Brain microvascular endothelial cell (primary cell): ENCODE measurements around the gene TRA2A.

Source experiments
- DNase-seq: peaks from one replicate; pipeline ENCODE4 v3.0.0-alpha.2; 2020
- H3K27ac ChIP-seq: fragments of 250-450 bp; sonication (Bioruptor Pico); 2 replicates; pipeline ENCODE4 v1.5.1; 2020; ENCODE audit warnings: mild to moderate bottlenecking, moderate library complexity
- H3K27me3 ChIP-seq: fragments of 250-450 bp; sonication (Bioruptor Pico); replicated peaks from 2 replicates; pipeline ENCODE4 v1.5.1; 2020; ENCODE audit warnings: mild to moderate bottlenecking
- H3K36me3 ChIP-seq: fragments of 250-450 bp; sonication (Bioruptor Pico); replicated peaks from 2 replicates; pipeline ENCODE4 v1.5.1; 2020; ENCODE audit warnings: mild to moderate bottlenecking
- H3K4me3 ChIP-seq: 2 replicates; pipeline ENCODE4 v1.5.1; 2011; ENCODE audit warnings: low read depth, mild to moderate bottlenecking, control low read depth, low read length, moderate library complexity
- in situ Hi-C: cut with HindIII; loops from 2 replicates; pipeline ENCODE4 v1.10.0; 2017; ENCODE audit warnings: low sequenced_read_pairs, low pct_ligation_motif_present
- TF ChIP-seq, protein P1 (sequence below): IDR thresholded peaks from 2 replicates; pipeline ENCODE4 v1.5.1; 2011; ENCODE audit warnings: low read depth, mild to moderate bottlenecking, moderate library complexity, low read length, control low read depth, inconsistent platforms; ENCODE audit errors: missing control alignments

The TRA2A gene

DNA sequence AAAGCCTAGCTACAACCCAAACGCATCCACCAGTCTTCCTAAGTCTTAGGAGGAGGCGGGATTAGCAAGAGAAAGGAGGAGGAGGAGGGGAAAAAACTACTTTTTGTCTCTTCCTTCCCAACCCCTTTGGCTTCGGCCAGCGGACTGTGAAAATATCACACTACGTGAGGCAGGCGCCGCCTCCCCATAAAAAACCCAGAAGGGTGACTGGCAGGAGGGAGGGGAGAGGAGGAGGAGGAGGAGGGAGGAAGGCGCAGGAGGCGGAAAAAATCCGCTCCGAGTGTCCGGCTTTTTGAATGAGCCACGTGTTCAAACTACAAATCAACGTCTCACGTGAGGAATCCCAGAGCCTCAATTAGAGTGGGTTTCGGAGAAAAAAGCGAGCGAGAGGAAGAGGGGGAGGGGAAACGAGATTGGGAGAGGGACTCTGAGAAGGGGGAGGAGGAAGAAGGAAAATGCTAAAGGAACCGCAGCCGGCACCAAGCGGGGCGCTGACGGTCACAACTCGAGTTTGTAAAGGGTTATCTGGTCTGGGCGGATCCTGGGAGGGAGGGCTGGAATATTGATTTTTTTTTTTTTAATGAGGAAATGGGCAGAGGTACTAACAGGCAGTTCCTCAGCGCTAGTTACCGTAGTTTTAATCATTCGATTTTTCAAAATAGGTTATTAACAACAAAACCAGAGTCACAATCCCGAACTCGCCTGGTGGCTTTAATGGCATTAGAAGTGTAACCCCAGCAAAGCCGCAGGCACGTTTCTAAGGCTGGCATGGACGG, 61.3 kb downstream of the TRA2A start, which contains the start of gene IGF2BP3:
Gene IGF2BP3, minus strand, starts transcription at position 162 of the 776 bp plus-strand sequence. CDS start 381 bp downstream, outside the sequence.
- peak within 1 kb of the TSS; percentile 79 for H3K27ac ChIP-seq
- in situ Hi-C loops: no loop called here
- no peaks in the 10 kb centered on the region for H3K36me3 ChIP-seq
- TF ChIP-seq, protein P1, sequence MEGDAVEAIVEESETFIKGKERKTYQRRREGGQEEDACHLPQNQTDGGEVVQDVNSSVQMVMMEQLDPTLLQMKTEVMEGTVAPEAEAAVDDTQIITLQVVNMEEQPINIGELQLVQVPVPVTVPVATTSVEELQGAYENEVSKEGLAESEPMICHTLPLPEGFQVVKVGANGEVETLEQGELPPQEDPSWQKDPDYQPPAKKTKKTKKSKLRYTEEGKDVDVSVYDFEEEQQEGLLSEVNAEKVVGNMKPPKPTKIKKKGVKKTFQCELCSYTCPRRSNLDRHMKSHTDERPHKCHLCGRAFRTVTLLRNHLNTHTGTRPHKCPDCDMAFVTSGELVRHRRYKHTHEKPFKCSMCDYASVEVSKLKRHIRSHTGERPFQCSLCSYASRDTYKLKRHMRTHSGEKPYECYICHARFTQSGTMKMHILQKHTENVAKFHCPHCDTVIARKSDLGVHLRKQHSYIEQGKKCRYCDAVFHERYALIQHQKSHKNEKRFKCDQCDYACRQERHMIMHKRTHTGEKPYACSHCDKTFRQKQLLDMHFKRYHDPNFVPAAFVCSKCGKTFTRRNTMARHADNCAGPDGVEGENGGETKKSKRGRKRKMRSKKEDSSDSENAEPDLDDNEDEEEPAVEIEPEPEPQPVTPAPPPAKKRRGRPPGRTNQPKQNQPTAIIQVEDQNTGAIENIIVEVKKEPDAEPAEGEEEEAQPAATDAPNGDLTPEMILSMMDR: no peak
- peak; percentile 95 for DNase-seq
- H3K4me3 ChIP-seq: peak within 1 kb of the TSS; percentile 87
- H3K27me3 ChIP-seq: no peaks in the 10 kb centered on the region

DNA sequence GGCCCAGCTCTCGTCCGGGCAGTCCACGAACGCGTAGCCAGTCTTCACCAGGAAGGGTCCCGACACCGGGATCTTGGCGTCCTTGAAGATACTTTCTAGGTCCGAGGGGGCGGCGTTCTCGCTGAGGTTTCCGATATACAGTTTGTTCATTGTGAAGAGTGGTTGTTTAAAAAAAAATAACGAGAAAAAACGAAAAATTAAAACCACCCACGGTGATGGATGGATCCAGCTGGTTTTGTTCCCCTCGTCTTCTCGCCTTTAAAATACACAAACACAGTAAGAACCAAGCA, 61.9 kb downstream of the TRA2A start:
- Histone ChIP-seq H3K4me3 (peak overlapping the region; percentile 87), H3K27ac (peak overlapping the region; percentile 79), H3K27me3 (no peaks in the 10 kb centered on the region), H3K36me3 (no peaks in the 10 kb centered on the region)
- TF ChIP-seq, protein P1: no peak
- no peak for DNase-seq
- in situ Hi-C loops: no loop called here

DNA sequence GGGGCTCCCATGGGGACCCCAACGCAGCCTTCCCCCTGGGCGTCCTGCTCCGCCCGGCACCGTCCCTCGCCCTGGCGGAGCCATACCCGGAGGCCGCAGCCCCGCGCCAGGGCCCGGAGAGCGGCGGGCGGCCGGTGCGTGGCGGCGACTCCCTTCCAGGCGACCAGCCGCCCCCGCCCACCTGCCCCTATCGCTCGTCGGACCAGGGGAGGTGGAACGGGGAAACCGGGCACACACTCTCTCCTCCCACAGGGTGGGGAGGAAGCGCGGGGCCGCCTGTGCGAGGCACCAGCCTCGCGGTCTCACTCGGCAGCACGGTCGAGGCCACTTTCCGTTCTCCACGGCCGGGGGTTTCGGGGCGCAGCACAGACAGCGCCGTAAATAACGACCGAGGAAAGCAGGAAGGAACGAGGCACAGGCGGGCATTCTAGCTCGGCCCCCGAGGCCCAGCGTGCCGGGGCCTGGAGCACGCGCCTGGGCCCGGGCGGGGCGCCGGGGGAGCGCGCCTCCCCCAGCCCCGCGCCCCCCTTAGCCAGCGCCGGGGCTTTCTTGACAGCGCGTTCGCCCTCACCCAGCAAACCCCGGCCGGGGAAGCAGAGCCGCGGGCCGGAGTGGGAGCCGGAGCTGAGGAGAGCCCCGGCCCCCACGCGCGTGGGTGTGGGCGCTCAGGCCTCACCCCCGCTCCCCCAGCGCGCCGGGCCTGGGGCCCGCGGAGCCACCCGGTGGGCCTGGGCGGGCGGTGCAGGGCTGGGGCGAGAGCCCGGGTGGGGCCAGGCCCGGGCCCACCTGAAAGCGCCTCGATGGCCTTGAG, 62.4 kb downstream of the TRA2A start:
- no peak for DNase-seq
- TF ChIP-seq, protein P1: no peak
- H3K36me3 ChIP-seq: no peaks in the 10 kb centered on the region
- in situ Hi-C loops: no loop called here
- peak overlapping the region; percentile 87 for H3K4me3 ChIP-seq
- no peaks in the 10 kb centered on the region for H3K27me3 ChIP-seq
- H3K27ac ChIP-seq: peak overlapping the region; percentile 79

DNA sequence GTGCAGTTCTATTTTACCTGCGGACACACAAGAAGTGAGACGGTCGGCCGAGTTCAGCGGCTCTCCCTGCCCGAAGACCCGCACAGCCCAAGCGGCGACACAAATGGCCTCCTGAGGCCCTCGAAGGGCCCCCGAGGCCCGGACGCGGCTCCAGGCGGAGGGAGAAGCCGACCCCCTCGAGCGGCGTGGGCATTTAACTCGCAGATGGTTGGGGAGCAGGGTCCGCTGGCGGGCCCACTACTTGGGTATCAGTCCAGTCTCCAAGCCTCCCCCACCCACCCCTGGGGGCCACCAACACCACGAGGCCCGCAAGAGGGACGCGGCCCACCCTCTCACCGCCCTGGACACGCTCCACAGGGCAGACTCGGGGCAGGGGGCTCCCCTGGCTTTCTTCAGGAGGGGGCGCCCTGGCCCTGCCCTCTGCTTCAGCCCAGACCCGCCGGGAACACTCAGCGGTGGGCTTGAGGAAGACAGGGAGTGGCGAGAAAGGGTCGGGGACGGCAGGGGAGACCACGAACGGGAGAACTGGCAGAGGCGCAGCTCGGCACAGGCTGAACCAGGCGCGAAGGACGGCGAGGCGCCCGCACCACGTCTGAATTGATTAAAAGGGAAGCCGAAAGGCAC, 63.1 kb downstream of the TRA2A start:
- peak overlapping the region; percentile 79 for H3K27ac ChIP-seq
- TF ChIP-seq, protein P1: no peak
- peak overlapping the region; percentile 87 for H3K4me3 ChIP-seq
- no peaks in the 10 kb centered on the region for H3K36me3 ChIP-seq
- in situ Hi-C loops: no loop called here
- no peak for DNase-seq
- H3K27me3 ChIP-seq: no peaks in the 10 kb centered on the region

DNA sequence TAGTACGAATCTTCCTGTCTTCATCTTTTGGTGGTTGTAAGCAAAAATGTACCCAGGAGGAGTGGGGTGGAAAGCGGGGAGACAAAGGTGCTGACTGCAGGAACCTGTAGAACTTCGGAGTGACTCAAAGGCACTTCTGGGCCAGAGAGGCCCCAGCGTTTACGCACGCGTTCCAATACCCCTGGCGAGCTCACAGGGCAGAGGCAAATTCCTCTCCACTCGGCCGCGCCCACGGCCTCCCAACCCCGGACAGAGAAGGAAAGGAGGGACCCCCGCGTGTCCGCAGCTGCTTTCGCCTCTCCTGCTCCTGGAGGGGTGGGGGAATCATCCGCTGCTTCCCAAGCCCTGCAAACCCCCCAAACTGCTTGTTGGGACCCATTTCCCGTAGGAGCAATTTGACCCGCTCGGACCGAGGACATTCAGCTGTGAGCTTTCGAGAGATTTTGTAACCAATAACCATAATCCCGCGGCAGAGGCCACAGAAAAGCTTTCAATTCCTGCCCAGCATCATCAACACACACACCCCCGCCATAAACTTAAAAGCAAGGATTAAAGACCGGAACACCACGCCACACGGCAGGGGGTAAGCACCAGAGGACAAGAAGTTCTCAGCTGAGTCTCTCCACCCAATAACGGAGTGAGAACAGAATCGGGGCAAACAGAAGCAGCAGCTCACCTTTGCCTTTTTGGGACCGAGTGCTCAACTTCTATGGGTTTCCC, 63.8 kb downstream of the TRA2A start:
- in situ Hi-C loops: no loop called here
- H3K27ac ChIP-seq: peak overlapping the region; percentile 79
- H3K36me3 ChIP-seq: no peaks in the 10 kb centered on the region
- TF ChIP-seq, protein P1: no peak
- peak overlapping the region; percentile 87 for H3K4me3 ChIP-seq
- no peaks in the 10 kb centered on the region for H3K27me3 ChIP-seq
- no peak for DNase-seq
